Adrenal gland (tissue), 12 donors: ENCODE data around the gene KIDINS220. TPM values are rescaled to one million over a fixed set of nuclear protein-coding genes. Genes with fewer than 3 reads are reported as not detected.

Source experiments
- DNase-seq, 7 donors: peaks; one replicate each; pipeline ENCODE4 v3.0.0-alpha.2; 2019 to 2020
- H3K27ac ChIP-seq, 5 donors: fragments of 200-600 bp; sonication (generic) in 4 of 5; 1 replicate in 3 of 5; 2 replicates in 2 of 5; pipeline versions ENCODE4 v1.5.1 to v1.8.0; 2016 to 2020; ENCODE audit warnings: mild to moderate bottlenecking in 1 of 5
- H3K27me3 ChIP-seq: fragments of 200-600 bp; 2 replicates; pipeline ENCODE4 v1.8.0; 2021
- H3K36me3 ChIP-seq, 2 donors: fragments of 200-600 bp; replicated peaks in 1 of 2; 1 replicate in 1 of 2; 2 replicates in 1 of 2; pipeline versions ENCODE4 v1.5.1 to v1.8.0; 2018 to 2022
- H3K4me1 ChIP-seq, 2 donors: fragments of 200-600 bp; replicated peaks in 1 of 2; 1 replicate in 1 of 2; 2 replicates in 1 of 2; pipeline versions ENCODE4 v1.5.1 to v1.8.0; 2018 to 2021
- H3K4me3 ChIP-seq, 4 donors: fragments of 200-600 bp; sonication (generic) in 3 of 4; one replicate each; pipeline ENCODE4 v1.5.1; 2016 to 2018
- H3K9me3 ChIP-seq, 3 donors: fragments of 200-600 bp; sonication (generic) in 1 of 3; replicated peaks in 1 of 3; 1 replicate in 2 of 3; 2 replicates in 1 of 3; pipeline versions ENCODE4 v1.5.1 to v1.8.0; 2016 to 2021
- POLR2A ChIP-seq, 2 donors: fragments of 450-650 bp; IDR thresholded peaks; one replicate each; pipeline ENCODE4 v1.6.1; 2017; ENCODE audit warnings: antibody characterized with exemption in 2 of 2, mild to moderate bottlenecking in 2 of 2, moderate library complexity in 1 of 2
- whole genome bisulfite sequencing, 4 donors: extraction: QIAGEN DNeasy Blood & Tissue Kit in 2 of 4; methylation state at CpG; one replicate each; pipeline versions ENCODE4 v1.1.5 to v1.1.7; 2013 to 2017; 5-methylcytosine and 5-hydroxymethylcytosine counted together
- intact Hi-C, 2 donors: fragments of 100-400 bp; cut with DNase I; formaldehyde crosslinking; loops; one replicate each; pipeline versions ENCODE4 v1.14.1 to v1.15.0; 2022 to 2023
- polyA plus RNA-seq, 3 donors: library from polyadenylated mRNA; stranded (reverse); fragments of 200-250 nt in 2 of 3; fragments of 350-450 nt in 1 of 3; fragmentation: Illumina TruSeq in 1 of 3; extraction: RNeasy Lipid Tissue Mini Kit (QIAGEN cat#74804) in 1 of 3; gene quantifications; one replicate each; pipeline ENCODE4 v1.2.3, GENCODE V29; 2013 to 2014
- total RNA-seq, 9 donors: library from RNA; depleted of rRNA in 4 of 9; stranded (reverse); fragments of >200 nt in 4 of 9; fragments of 120-200 nt in 1 of 9; fragmentation: NEBNext Ultra II Directional in 1 of 9; extraction: Animal tissue kit (Norgen Biotek cat#: 25700) in 1 of 9; gene quantifications; one replicate each; pipeline versions ENCODE4 v1.1.0 to v1.2.4, GENCODE V29; 2013 to 2023
- TF ChIP-seq, protein P1 (sequence below), 6 experiments: fragments of 450-650 bp in 4 of 6; fragments of 200-600 bp in 2 of 6; sonication (generic) in 1 of 6; IDR thresholded peaks; 1 replicate in 5 of 6; 2 replicates in 1 of 6; pipeline versions ENCODE4 v1.5.1 to v1.8.0; 2016 to 2021; ENCODE audit warnings: antibody characterized with exemption in 6 of 6, mild to moderate bottlenecking in 2 of 6, moderate library complexity in 1 of 6
- donor health status: healthy with polysubstance abuse.
- donor health status: Bipolar disorder and iron deficiency.
- donor health status: DM: yes; HTN: yes; CAD: no.
- donor health status: DM: no; HTN: no; CAD: no.
- donor health status: DM: no; HTN: no; CAD: no.
- donor health status: DM: yes; HTN: yes; CAD: no.

KIDINS220 gene
- total and polyA plus RNA-seq, 12 donors: 17.1 to 162 (median 58.3) TPM

DNA sequence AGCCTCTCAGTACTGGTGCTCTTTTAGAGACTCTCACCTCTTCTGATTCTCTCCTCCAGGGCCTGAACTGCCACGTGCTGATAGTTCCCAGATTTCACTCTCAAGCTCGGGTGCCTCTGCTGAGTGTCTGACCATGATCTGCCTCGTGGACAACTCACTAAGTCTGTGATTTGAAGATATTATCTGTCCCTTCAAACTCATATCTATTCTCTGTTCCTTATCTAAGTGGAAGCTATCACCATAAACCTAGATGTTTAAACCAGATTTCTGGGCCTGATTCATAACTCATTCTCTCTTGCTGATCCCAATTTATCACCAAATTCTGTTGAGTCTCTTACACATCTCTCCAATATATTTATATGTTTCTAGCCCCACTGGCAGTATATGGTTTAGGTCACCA, 29.9 kb upstream of the KIDINS220 start:
- H3K36me3 ChIP-seq: no peaks in the 10 kb centered on the region
- no peaks in the 10 kb centered on the region for H3K9me3 ChIP-seq
- H3K4me3 ChIP-seq: no peak overlapping the region
- H3K27ac ChIP-seq: no peak overlapping the region
- no peaks in the 10 kb centered on the region for H3K4me1 ChIP-seq
- 78 to 89% (median 83%) methylated on average over 3 of the region's 3 CpGs for WGBS, 4 donors
- no peaks in the 10 kb centered on the region for H3K27me3 ChIP-seq
- TF ChIP-seq, protein P1, sequence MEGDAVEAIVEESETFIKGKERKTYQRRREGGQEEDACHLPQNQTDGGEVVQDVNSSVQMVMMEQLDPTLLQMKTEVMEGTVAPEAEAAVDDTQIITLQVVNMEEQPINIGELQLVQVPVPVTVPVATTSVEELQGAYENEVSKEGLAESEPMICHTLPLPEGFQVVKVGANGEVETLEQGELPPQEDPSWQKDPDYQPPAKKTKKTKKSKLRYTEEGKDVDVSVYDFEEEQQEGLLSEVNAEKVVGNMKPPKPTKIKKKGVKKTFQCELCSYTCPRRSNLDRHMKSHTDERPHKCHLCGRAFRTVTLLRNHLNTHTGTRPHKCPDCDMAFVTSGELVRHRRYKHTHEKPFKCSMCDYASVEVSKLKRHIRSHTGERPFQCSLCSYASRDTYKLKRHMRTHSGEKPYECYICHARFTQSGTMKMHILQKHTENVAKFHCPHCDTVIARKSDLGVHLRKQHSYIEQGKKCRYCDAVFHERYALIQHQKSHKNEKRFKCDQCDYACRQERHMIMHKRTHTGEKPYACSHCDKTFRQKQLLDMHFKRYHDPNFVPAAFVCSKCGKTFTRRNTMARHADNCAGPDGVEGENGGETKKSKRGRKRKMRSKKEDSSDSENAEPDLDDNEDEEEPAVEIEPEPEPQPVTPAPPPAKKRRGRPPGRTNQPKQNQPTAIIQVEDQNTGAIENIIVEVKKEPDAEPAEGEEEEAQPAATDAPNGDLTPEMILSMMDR (IDR thresholded peaks at IDR 0.05): no peak
- TF ChIP-seq POLR2A (IDR thresholded peaks at IDR 0.05): no peak
- DNase-seq: no peak
- intact Hi-C loops: no loop called here

DNA sequence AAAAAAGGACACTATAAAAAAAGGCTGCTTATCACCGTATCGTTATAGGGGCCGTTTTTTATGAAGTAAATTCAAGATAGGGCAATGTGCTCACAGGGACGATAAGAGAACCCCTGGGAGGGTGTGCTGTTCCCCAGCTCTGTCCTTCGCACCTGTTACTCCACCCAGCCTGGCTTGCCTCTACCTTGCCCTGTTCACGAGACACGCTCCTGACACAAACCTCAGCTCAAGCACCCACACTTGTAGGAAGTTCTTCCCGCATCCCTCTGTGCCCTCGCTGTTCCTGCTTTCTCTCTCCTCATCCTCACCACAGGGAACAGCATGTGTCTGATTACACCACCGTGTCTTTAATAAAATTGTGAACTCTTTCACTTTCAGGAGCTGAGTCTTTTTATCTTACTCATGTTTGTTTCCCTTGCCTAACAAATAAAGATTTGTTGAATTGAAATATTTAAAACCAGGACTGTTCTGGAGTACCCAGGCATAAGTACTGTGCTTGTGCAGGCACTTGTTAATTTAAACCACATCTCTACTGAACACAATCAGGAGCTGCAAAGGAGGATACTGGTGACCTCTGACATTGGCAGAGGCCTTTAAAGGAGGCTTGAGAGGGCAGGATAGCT, 26.0 kb upstream of the KIDINS220 start:
- Histone ChIP-seq H3K27ac (no peak overlapping the region), H3K4me1 (no peaks in the 10 kb centered on the region), H3K9me3 (no peaks in the 10 kb centered on the region), H3K36me3 (no peaks in the 10 kb centered on the region), H3K27me3 (no peaks in the 10 kb centered on the region), H3K4me3 (no peak overlapping the region)
- TF ChIP-seq, protein P1 (IDR thresholded peaks at IDR 0.05): no peak
- no peak for TF ChIP-seq POLR2A (IDR thresholded peaks at IDR 0.05)
- WGBS, 4 donors: 82 to 86% (median 85%) methylated on average over 10 of the region's 10 CpGs
- intact Hi-C loops: no loop called here
- no peak for DNase-seq

DNA sequence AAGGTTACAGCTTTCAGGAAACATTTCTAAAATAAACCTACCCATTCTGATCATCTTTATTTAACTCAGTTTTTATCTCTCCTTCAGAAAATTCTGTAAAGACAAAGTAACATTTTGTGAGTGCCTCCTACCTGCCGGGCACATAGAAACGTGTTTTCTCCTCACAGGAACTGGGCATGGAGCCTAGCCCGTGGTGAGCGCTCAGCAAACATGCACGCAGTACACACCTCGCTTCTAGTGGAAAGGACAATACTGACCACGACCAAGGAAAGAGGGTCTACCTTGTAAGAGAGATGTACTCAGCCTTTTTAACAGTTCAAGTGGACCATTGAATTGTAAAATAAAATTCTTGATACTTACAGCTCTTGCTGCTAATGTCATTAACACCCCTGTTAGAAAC, 24.8 kb upstream of the KIDINS220 start:
- no peaks in the 10 kb centered on the region for H3K4me1 ChIP-seq
- no peaks in the 10 kb centered on the region for H3K9me3 ChIP-seq
- TF ChIP-seq POLR2A (IDR thresholded peaks at IDR 0.05): no peak
- TF ChIP-seq, protein P1 (IDR thresholded peaks at IDR 0.05): no peak
- no peaks in the 10 kb centered on the region for H3K27me3 ChIP-seq
- H3K27ac ChIP-seq: no peak overlapping the region
- intact Hi-C loops: no loop called here
- H3K4me3 ChIP-seq: no peak overlapping the region
- WGBS, 4 donors: 89 to 92% (median 90%) methylated on average over 7 of the region's 7 CpGs
- H3K36me3 ChIP-seq: no peaks in the 10 kb centered on the region
- DNase-seq: no peak

DNA sequence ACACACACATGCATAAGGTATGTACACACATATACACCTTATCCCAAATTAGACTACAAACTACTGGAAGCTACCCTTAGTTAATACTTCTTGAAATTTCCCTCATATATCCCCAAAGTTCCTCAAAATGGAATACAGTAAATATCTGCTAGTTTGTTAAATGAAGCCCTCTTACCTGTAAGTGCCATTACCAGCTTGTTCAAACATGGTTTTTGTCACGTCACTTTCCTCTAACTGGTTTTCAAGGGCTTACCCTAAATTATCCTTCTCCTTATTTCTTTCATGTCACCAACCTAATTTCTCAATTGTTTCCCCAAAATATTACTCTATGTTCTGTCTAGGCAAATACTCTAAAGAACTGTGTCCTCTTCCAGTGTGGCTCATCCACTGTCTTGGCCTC, 24.4 kb upstream of the KIDINS220 start:
- H3K4me3 ChIP-seq: no peak overlapping the region
- DNase-seq: no peak
- TF ChIP-seq, protein P1 (IDR thresholded peaks at IDR 0.05): no peak
- no peak for TF ChIP-seq POLR2A (IDR thresholded peaks at IDR 0.05)
- intact Hi-C loops: no loop called here
- no peaks in the 10 kb centered on the region for H3K4me1 ChIP-seq
- 95 to 97% (median 95%) methylated on average over 1 of the region's 1 CpG for WGBS, 4 donors
- H3K27ac ChIP-seq: no peak overlapping the region
- no peaks in the 10 kb centered on the region for H3K36me3 ChIP-seq
- H3K9me3 ChIP-seq: no peaks in the 10 kb centered on the region
- no peaks in the 10 kb centered on the region for H3K27me3 ChIP-seq
